Measurements from ENCODE around the gene EIF4EBP2. TPM values are rescaled to one million over a fixed set of nuclear protein-coding genes. Genes with fewer than 3 reads are reported as not detected.
A peak's percentile ranks its signal among the peaks of the same experiment; 100 is the strongest.

EIF4EBP2 gene, protein sequence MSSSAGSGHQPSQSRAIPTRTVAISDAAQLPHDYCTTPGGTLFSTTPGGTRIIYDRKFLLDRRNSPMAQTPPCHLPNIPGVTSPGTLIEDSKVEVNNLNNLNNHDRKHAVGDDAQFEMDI
- polyA plus RNA-seq (ENCODE audit: insufficient read length in 3 of 3) = 10 to 100 TPM; 75.1 to 97.4 (median 81.0) TPM
- long read RNA-seq, donor 1, full-length matches to known transcripts = 54 of 107 reads
- long read RNA-seq, donor 1, partial matches to known transcripts = 53 of 107 reads
- long read RNA-seq, donor 1, other reads (novel, unspliced or antisense) = 0 of 107 reads
- long read RNA-seq, donor 2, full-length matches to known transcripts = 46 of 59 reads
- long read RNA-seq, donor 2, partial matches to known transcripts = 13 of 59 reads
- long read RNA-seq, donor 2, other reads (novel, unspliced or antisense) = 0 of 59 reads
- long read RNA-seq, donor 3, full-length matches to known transcripts = 49 of 110 reads
- long read RNA-seq, donor 3, partial matches to known transcripts = 61 of 110 reads
- long read RNA-seq, donor 3, other reads (novel, unspliced or antisense) = 0 of 110 reads
- long read RNA-seq, donor 4, full-length matches to known transcripts = 35 of 67 reads
- long read RNA-seq, donor 4, partial matches to known transcripts = 32 of 67 reads
- long read RNA-seq, donor 4, other reads (novel, unspliced or antisense) = 0 of 67 reads
- long read RNA-seq, donor 5 = 0 reads
- long read RNA-seq, donor 6, full-length matches to known transcripts = 57 of 70 reads
- long read RNA-seq, donor 6, partial matches to known transcripts = 7 of 70 reads
- long read RNA-seq, donor 6, other reads (novel, unspliced or antisense) = 6 of 70 reads
- long read RNA-seq, donor 7, full-length matches to known transcripts = 44 of 50 reads
- long read RNA-seq, donor 7, partial matches to known transcripts = 0 of 50 reads
- long read RNA-seq, donor 7, other reads (novel, unspliced or antisense) = 6 of 50 reads
- long read RNA-seq, donor 8, full-length matches to known transcripts = 92 of 109 reads
- long read RNA-seq, donor 8, partial matches to known transcripts = 17 of 109 reads
- long read RNA-seq, donor 8, other reads (novel, unspliced or antisense) = 0 of 109 reads
- long read RNA-seq, donor 9, full-length matches to known transcripts = 48 of 53 reads
- long read RNA-seq, donor 9, partial matches to known transcripts = 5 of 53 reads
- long read RNA-seq, donor 9, other reads (novel, unspliced or antisense) = 0 of 53 reads
- long read RNA-seq, donor 10, full-length matches to known transcripts = 64 of 76 reads
- long read RNA-seq, donor 10, partial matches to known transcripts = 12 of 76 reads
- long read RNA-seq, donor 10, other reads (novel, unspliced or antisense) = 0 of 76 reads
- long read RNA-seq, donor 11, full-length matches to known transcripts = 41 of 41 reads
- long read RNA-seq, donor 11, partial matches to known transcripts = 0 of 41 reads
- long read RNA-seq, donor 11, other reads (novel, unspliced or antisense) = 0 of 41 reads
- long read RNA-seq, donor 12, full-length matches to known transcripts = 14 of 14 reads
- long read RNA-seq, donor 12, partial matches to known transcripts = 0 of 14 reads
- long read RNA-seq, donor 12, other reads (novel, unspliced or antisense) = 0 of 14 reads
- long read RNA-seq, donor 13 = 0 reads
- long read RNA-seq, donor 14, full-length matches to known transcripts = 33 of 48 reads
- long read RNA-seq, donor 14, partial matches to known transcripts = 15 of 48 reads
- long read RNA-seq, donor 14, other reads (novel, unspliced or antisense) = 0 of 48 reads
- long read RNA-seq, donor 15, full-length matches to known transcripts = 31 of 31 reads
- long read RNA-seq, donor 15, partial matches to known transcripts = 0 of 31 reads
- long read RNA-seq, donor 15, other reads (novel, unspliced or antisense) = 0 of 31 reads
- long read RNA-seq, donor 16, full-length matches to known transcripts = 113 of 122 reads
- long read RNA-seq, donor 16, partial matches to known transcripts = 9 of 122 reads
- long read RNA-seq, donor 16, other reads (novel, unspliced or antisense) = 0 of 122 reads

DNA sequence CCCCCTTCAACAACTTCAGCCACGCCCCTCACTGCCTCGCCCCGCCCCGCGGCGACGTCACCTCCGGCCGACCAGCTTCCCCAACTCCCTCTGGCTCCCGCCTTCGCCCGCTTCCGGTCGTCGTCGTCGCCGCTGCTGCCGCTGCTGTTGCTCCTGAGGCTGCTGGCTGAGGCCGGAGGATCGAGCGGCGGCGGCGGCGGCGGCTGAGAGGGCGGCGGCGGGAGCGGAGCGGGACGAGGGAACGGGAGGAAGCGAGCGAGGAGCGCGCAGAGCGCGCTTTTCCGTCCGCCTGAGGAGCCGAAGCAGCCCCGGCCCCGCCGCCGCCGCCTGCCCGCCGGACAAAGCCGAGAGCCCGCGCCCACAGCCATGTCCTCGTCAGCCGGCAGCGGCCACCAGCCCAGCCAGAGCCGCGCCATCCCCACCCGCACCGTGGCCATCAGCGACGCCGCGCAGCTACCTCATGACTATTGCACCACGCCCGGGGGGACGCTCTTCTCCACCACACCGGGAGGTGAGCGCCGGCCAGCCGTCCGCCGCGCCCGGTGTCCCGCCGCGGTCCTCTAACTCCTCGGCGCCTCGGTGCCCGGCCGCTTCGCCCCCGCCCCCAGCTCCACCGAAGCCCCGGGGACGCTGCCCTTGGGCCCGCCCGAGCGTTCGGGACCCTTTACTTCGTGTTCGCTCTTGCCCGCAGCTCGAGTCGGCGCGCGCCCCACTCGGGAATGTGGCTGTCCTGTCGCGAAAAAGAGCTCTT, at the start of gene EIF4EBP2:
Gene EIF4EBP2, plus strand, starts transcription at position 110 of the 751 bp plus-strand sequence. Its CDS starts 257 bp downstream, at position 367.
- DNase-seq (ENCODE audit: extremely low read depth in 1 of 11, low read depth in 9 of 11, low spot score in 4 of 11) = peak; percentile 90 to 97 (median 95)

DNA sequence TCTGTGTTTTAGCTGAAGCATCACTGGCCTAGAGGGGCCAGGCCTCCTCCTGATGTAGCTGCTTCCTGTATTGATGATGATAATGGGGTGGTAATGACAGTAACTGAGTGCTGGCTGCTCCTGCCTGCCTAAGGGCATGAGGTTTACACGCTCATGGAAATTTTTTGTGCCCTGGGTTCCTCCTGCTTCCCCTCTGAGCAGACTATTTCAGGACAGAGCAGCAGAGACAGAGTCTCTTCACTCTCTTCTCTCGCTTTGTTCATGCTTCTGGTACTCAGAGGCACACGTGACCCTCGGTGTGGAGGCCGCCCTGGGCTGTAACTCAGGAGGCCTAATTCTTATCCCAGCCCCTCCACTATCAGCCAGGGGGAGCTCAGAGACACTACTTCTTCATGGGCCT, 49.4 kb upstream of the EIF4EBP2 start:
- no peak for DNase-seq (ENCODE audit: extremely low read depth in 1 of 11, low read depth in 9 of 11, low spot score in 4 of 11)

DNA sequence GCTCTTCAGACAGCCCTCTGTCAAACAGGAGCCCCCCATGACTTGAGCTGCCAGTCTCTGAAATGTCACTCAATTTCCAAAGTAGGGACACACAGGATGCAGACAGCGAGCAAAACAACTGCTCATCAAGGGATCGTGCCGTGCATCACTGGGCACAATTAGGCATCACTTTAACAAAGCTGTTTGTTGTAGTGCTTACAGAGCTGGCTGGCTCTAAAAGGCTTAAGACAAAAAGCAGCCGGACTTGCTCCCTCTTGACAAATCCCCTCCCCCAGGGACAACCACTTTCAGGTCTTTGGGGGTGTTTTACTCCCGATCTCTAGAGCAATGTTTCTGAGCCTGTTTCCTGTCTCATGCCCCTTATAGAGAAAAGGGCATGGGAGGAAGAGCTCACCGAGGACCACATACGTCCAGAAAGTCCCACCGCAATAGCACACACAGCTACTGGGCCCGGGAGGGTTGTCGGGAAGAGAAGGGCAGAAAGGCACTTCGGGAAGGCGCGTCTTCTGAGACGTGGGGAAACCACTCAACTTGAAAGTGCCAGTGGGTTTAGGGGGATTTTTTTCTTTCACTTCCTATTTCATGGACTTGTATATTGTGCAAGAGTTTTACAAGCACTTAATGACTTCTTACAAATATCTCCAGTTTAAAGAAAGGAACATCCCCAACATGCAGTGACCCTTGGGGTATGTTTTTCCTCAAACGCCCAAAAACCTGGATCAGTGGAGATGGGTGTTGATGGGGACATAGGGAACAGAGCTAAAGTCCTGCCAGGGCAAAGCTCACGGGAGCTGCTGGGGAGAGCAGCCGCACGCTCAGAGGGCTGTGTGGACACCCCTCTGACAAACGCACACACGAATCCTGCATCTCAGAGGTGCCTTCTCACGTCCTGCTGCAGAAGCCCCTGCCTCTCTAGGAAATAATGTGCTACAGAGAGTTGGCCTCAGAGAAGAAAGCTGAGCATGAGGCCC, 48.6 kb upstream of the EIF4EBP2 start:
- DNase-seq (ENCODE audit: extremely low read depth in 1 of 11, low read depth in 9 of 11, low spot score in 4 of 11) = no peak

DNA sequence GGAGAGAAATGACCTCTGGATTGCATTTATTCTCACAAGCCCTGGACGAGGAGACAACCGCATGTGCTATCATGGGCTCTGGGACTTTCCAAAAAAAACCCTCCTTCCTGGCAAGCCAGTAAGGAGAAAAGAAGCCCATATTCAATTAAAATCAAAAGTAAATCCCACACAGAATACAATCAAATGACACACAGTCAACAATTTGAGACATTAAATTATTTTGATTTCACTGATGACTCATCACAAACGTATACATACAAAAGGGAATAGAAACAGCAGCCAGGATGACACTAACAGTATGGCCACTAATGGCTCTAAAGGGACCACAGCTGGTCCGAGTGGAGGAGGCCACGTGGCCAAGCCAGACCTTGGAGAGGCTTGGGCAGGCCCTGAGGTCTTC, 46.4 kb upstream of the EIF4EBP2 start:
- DNase-seq (ENCODE audit: extremely low read depth in 1 of 11, low read depth in 9 of 11, low spot score in 4 of 11) = no peak

DNA sequence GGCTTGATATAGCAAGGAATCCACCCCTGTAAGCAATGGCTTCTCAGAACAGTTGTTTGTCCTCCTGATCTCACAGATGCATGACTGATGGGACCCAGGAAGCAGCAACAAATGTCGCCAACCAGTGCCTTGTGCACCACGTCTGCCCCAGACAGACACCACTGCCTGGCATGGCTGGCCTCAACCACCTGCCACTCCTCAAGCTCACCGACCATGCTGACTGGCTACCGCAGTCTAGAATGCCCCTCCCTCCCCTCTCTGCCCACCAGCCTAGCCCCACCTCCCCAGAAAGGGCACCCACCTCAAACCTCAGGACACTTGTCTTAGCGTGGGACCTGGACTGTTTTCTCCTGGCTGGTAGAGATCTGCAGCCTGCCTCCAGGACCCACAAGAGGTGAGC, 45.5 kb upstream of the EIF4EBP2 start:
- no peak for DNase-seq (ENCODE audit: extremely low read depth in 1 of 11, low read depth in 9 of 11, low spot score in 4 of 11)

DNA sequence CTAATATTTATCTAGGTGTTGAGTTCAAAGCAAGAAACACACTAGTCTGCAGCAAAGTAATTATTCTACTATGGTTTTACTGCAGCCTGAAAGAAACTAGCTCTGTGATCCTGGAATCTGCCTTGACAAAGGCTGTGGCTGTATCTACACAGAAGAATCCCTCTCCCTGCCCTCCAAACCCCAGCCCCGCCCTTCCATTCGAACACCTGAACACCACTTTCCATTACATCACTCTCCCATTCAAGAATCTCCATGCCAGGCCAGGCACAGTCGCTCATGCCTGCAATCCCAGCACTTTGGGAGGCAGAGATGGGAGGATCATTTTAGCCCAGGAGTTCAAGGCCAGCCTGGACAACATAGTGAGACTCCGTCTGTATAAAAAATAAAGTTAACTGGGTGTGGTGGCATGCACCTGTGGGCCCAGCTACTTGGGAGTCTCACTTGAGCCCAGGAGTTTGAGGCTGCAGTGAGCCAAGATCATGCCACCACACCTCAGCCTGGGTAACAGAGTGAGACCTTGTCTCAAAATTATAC, 44.9 kb upstream of the EIF4EBP2 start:
- no peak for DNase-seq (ENCODE audit: extremely low read depth in 1 of 11, low read depth in 9 of 11, low spot score in 4 of 11)

DNA sequence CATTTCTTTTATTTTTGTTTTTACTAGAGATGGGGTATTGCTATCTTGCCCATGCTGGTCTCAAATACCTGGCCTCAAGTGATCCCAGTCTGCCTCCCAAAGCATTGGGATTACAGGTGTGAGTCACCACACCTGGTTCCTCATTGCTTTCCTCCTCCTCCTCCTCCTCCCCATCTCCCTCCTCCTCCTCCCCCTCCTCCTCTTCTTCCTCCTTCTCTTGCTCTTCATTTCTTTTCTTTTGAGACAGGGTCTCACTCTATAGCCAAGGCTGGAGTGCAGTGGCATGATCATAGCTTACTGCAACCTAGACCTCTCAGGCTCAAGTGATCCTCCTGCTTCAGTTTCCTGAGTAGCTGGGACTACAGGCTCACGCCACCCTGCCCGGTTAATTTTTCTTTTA, 43.7 kb upstream of the EIF4EBP2 start:
- no peak for DNase-seq (ENCODE audit: extremely low read depth in 1 of 11, low read depth in 9 of 11, low spot score in 4 of 11)

DNA sequence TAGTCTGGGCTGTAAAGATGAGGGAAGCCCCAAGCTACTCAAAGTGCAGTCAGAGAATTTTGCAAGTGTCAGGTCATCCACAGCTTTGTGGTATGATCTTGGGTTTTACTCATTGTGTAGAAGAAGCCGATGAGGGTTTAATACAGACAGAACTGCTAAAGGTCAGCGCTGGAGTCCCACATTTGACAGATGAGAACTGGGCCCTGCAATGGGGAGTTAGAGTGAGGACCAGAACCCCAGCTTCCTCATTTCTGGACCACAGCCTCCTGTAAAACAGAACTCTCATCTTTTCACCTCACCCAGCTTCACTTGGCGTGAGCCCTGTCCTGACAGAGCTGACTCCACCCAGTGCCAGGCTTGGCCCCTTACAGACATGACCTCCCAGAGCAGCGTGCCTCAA, 41.6 kb upstream of the EIF4EBP2 start:
- no peak for DNase-seq (ENCODE audit: extremely low read depth in 1 of 11, low read depth in 9 of 11, low spot score in 4 of 11)

DNA sequence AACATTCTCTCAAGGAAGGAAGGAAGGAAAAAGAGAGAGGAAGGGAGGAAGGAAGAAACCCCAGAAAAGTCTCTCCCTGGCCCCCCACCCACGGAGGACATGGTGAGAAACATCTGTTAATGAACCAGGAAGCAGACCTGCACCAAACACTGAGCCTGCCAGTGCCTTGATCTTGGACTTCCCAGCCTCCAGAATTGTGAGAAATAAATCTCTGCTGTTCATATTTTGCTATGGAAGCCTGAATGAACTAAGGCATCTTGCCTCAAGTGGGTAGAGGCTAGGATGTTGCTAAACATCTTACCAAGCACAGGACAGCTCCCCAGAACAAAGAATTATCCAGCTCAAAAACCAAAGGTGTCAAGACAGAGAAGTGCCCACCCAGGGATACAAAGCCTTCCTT, 40.7 kb upstream of the EIF4EBP2 start:
- no peak for DNase-seq (ENCODE audit: extremely low read depth in 1 of 11, low read depth in 9 of 11, low spot score in 4 of 11)

DNA sequence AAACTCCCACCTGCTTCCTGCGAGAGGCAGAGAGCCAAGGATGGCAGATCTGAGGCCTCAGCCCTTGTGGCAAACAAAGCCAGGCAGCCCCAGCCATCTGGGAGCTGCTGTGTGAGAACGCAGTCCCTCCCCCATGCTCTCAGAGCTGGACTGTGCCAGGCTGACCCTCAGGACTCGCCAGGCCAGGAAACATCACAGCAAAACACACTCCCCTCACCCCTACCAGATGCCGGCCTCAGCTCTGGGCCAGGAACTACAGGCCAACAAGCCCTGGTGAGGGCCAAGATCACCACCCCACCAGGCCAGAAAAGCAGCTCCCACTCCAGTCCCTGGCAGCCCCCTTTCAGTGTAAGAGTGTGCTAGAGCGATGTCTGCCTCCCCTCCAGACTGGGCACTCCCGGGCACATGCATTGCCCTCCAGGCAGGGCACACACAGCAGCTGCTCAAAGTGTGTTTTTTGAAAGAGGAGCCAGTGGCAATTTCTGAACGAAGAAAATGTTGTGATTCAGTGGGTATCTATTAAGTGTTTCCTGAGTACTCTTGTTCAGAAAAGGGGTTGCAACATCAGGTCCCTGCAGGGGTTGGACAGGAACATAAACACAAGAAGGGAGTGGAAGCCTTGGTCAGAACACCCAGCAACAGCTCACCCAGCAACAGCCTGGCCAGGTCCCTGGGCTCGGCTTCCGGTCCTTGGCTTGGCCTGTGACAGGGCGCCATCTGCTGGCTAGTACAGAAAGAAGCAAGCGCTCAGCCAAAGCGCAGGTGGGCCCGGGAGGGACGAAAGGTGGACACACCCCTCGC, 39.8 kb upstream of the EIF4EBP2 start:
- peak in 9 of 11 donors; percentile 76 to 87 (median 80) for DNase-seq (ENCODE audit: extremely low read depth in 1 of 11, low read depth in 9 of 11, low spot score in 4 of 11)

DNA sequence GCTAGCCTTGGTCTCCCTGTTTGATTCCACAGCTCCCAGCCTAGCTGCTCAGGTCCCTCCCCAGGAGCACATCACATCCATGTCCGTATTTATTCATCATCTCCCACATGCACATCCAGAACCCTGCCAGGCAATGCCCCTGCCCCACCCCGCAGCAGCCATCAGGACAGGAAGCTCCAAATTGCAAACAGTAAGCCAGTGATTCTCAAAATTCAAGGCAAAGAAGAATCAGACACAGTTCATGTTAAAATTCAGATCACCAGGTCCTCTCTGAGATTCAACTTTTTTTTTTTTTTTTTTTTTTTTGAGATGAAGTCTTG, 39.2 kb upstream of the EIF4EBP2 start:
- no peak for DNase-seq (ENCODE audit: extremely low read depth in 1 of 11, low read depth in 9 of 11, low spot score in 4 of 11)

DNA sequence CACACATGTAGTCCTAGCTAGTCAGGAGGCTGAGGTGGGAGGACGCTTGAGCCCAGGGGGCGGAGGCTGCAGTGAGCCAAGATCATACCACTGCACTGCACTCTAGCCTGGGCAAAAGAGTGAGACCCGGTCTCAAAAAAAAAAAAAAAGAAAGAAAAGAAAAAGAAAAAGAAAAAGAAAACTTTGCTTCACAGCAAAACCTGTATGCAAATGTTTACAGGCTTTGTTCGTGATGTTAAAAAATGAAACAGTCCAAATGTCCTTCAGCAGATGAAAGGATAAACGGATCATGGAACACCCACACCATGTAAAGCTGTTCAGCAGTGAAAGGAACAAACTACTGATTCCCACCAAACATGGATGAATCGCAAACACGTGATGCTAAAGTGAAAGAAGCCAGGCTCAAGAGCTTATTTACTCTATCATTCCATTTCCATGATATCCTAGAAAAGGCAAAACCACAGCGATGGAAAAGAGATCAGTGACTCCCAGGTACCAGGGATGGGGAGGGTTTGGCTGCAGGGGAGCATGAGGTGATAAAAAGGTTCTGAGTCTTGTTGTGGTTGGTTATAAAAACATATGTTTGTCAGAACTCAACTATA, 36.6 kb upstream of the EIF4EBP2 start:
- no peak for DNase-seq (ENCODE audit: extremely low read depth in 1 of 11, low read depth in 9 of 11, low spot score in 4 of 11)

DNA sequence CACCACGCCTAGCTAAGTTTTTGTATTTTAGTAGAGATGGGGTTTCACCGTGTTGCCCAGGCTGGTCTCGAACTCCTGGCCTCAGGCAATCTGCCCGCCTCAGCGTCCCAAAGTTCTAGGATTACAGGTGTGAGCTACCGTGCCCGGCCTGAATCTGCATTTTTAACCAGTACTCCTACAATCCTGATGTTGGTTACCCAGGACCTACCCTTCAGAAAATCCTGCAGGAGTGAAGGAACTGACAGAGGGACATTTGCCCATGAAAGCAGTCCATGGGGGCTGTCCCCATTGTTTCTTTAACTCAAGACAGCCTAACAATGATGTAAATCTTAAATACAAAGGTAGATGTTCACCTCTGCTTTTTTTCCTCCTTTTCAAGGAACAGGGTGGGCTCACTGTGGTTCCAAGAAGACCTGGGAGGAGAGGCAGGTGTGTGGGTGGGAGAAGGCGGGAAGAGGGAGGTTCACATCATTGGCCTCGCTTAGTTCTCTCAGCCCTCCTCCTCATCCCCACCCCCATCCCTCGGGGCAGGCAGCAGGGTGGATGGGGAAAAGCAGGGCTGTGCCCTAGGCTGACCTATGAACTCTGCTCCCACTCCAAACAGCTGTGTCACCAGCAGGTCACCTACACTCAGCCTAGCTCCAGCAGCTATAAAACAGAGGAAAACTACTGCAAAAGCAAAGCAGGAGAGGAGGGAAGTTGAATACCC, 35.0 kb upstream of the EIF4EBP2 start:
- DNase-seq (ENCODE audit: extremely low read depth in 1 of 11, low read depth in 9 of 11, low spot score in 4 of 11) = no peak

DNA sequence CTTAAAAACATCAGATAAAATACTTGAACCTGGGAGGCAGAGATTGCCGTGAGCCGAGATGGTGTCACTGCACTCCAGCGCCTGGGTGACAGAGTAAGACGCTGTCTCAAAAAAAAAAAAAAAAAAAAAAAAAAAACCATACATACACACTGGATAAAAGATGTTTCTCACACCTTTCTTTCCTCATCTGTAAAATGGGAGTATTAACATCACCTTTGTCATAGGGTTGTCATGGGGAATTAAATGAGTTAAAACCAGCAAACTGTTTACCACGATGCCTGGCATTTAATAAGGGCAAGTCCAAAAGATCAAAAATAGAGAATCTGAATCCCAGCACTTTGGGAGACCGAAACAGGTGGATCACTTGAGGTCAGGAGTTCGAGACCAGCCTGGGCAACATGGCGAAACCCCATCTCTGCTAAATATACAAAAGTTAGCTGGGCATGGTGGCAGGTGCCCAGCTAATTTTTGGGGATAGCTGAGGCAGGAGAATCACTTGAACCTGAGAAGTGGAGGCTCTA, 34.4 kb upstream of the EIF4EBP2 start:
- DNase-seq (ENCODE audit: extremely low read depth in 1 of 11, low read depth in 9 of 11, low spot score in 4 of 11) = no peak
